ENCODE data around the gene NEU2.

The NEU2 gene

GRCh38 chr2:233042549-233042948 is 10.1 kb downstream of the NEU2 start:
- TF ChIP-seq POLR2AphosphoS5 (IDR thresholded peaks at IDR 0.05; ENCODE audit: low read depth, low read length): no peak
- no peak for TF ChIP-seq REST (IDR thresholded peaks at IDR 0.05; ENCODE audit: insufficient read depth in 1 of 2, low read depth in 2 of 2, low read length in 2 of 2)
- TF ChIP-seq TAF1 (IDR thresholded peaks at IDR 0.05; ENCODE audit: borderline replicate concordance, insufficient read depth, low read length): no peak
- no peak for TF ChIP-seq FOXP2 (optimal IDR thresholded peaks at IDR 0.05; ENCODE audit: borderline replicate concordance, extremely low read depth, extremely low read length, insufficient read depth)
- no peak for TF ChIP-seq SIN3A (IDR thresholded peaks at IDR 0.05; ENCODE audit: borderline replicate concordance, insufficient read depth, low read length)

- TF ChIP-seq TAF1 (IDR thresholded peaks at IDR 0.05; ENCODE audit: borderline replicate concordance, insufficient read depth, low read length) (no peak), SIN3A (IDR thresholded peaks at IDR 0.05; ENCODE audit: borderline replicate concordance, insufficient read depth, low read length) (no peak), FOXP2 (optimal IDR thresholded peaks at IDR 0.05; ENCODE audit: borderline replicate concordance, extremely low read depth, extremely low read length, insufficient read depth) (no peak), REST (IDR thresholded peaks at IDR 0.05; ENCODE audit: insufficient read depth in 1 of 2, low read depth in 2 of 2, low read length in 2 of 2) (no peak), POLR2AphosphoS5 (IDR thresholded peaks at IDR 0.05; ENCODE audit: low read depth, low read length) (no peak)
Observed at GRCh38 chr2:233044974-233045605, 12.6 kb downstream of the NEU2 start.

GRCh38 chr2:233047206-233047605 is 14.7 kb downstream of the NEU2 start:
- TF ChIP-seq SIN3A (IDR thresholded peaks at IDR 0.05; ENCODE audit: borderline replicate concordance, insufficient read depth, low read length) (no peak), POLR2AphosphoS5 (IDR thresholded peaks at IDR 0.05; ENCODE audit: low read depth, low read length) (no peak), FOXP2 (optimal IDR thresholded peaks at IDR 0.05; ENCODE audit: borderline replicate concordance, extremely low read depth, extremely low read length, insufficient read depth) (no peak)

- TF ChIP-seq POLR2AphosphoS5 (IDR thresholded peaks at IDR 0.05; ENCODE audit: low read depth, low read length) (no peak), REST (IDR thresholded peaks at IDR 0.05; ENCODE audit: insufficient read depth in 1 of 2, low read depth in 2 of 2, low read length in 2 of 2) (no peak), TAF1 (IDR thresholded peaks at IDR 0.05; ENCODE audit: borderline replicate concordance, insufficient read depth, low read length) (no peak), FOXP2 (optimal IDR thresholded peaks at IDR 0.05; ENCODE audit: borderline replicate concordance, extremely low read depth, extremely low read length, insufficient read depth) (no peak), SIN3A (IDR thresholded peaks at IDR 0.05; ENCODE audit: borderline replicate concordance, insufficient read depth, low read length) (no peak)
Observed at GRCh38 chr2:233047667-233048066, 15.2 kb downstream of the NEU2 start.

GRCh38 chr2:233048569-233049193 is 16.2 kb downstream of the NEU2 start:
- TF ChIP-seq SIN3A (IDR thresholded peaks at IDR 0.05; ENCODE audit: borderline replicate concordance, insufficient read depth, low read length): no peak
- no peak for TF ChIP-seq REST (IDR thresholded peaks at IDR 0.05; ENCODE audit: insufficient read depth in 1 of 2, low read depth in 2 of 2, low read length in 2 of 2)
- no peak for TF ChIP-seq POLR2AphosphoS5 (IDR thresholded peaks at IDR 0.05; ENCODE audit: low read depth, low read length)
- no peak for TF ChIP-seq TAF1 (IDR thresholded peaks at IDR 0.05; ENCODE audit: borderline replicate concordance, insufficient read depth, low read length)
- TF ChIP-seq FOXP2 (optimal IDR thresholded peaks at IDR 0.05; ENCODE audit: borderline replicate concordance, extremely low read depth, extremely low read length, insufficient read depth): no peak
